Gastrocnemius medialis (tissue), 4 donors: ENCODE results near the gene SRM.

Experiments
- CTCF ChIP-seq, 5 experiments: fragments of 450-650 bp in 3 of 5; fragments of 200-600 bp in 2 of 5; sonication (generic) in 2 of 5; IDR thresholded peaks in 4 of 5; conservative IDR thresholded peaks in 1 of 5; 1 replicate in 4 of 5; 2 replicates in 1 of 5; pipeline ENCODE4 v1.5.1; 2016 to 2019; ENCODE audit warnings: antibody characterized with exemption in 5 of 5, mild to moderate bottlenecking in 3 of 5, moderate library complexity in 3 of 5
- POLR2A ChIP-seq, 2 donors: fragments of 450-650 bp; IDR thresholded peaks; one replicate each; pipeline ENCODE4 v1.6.1; 2017; ENCODE audit warnings: antibody characterized with exemption in 2 of 2, mild to moderate bottlenecking in 2 of 2, moderate library complexity in 2 of 2

GRCh38 chr1:11030865-11031264 is 29.0 kb downstream of the SRM start:
- TF ChIP-seq POLR2A (IDR thresholded peaks at IDR 0.05) (no peak), CTCF (IDR thresholded peaks at IDR 0.05 in 4 of 5, conservative IDR thresholded peaks at IDR 0.05 in 1 of 5) (no peak)
